Neural crest cell (in vitro differentiated cells): Measurements from ENCODE around the gene MACO1. TPM values are rescaled to one million over a fixed set of nuclear protein-coding genes. Genes with fewer than 3 reads are reported as not detected.

Experiments
- DNase-seq: peaks from one replicate; pipeline ENCODE4 v3.0.0; 2021; ENCODE audit warnings: low read depth, mixed read lengths, low spot score
- H3K27ac Mint-ChIP-seq: one replicate; pipeline ENCODE4 v1.8.0; 2021; ENCODE audit warnings: mild to moderate bottlenecking, mixed read lengths; ENCODE audit not compliant: unreplicated experiment
- H3K27me3 Mint-ChIP-seq: 2 replicates; pipeline ENCODE4 v1.8.0; 2021; ENCODE audit warnings: low read depth, mild to moderate bottlenecking, mixed read lengths
- H3K36me3 Mint-ChIP-seq: 2 replicates; pipeline ENCODE4 v1.8.0; 2021; ENCODE audit warnings: low read depth, mild to moderate bottlenecking, mixed read lengths
- H3K4me1 Mint-ChIP-seq: 2 replicates; pipeline ENCODE4 v1.8.0; 2021; ENCODE audit warnings: mixed read lengths
- H3K4me3 Mint-ChIP-seq: one replicate; pipeline ENCODE4 v1.8.0; 2021; ENCODE audit warnings: mild to moderate bottlenecking, mixed read lengths
- H3K9me3 Mint-ChIP-seq: 2 replicates; pipeline ENCODE4 v1.8.0; 2021; ENCODE audit warnings: mixed read lengths
- total RNA-seq: library from RNA; stranded (reverse); gene quantifications from 2 replicates; pipeline ENCODE4 v1.2.1, GENCODE V29; 2021
- TF ChIP-seq, protein P1 (sequence below): fragments of 200-600 bp; sonication (generic); conservative IDR thresholded peaks from 2 replicates; pipeline ENCODE4 v1.5.0; 2021; ENCODE audit warnings: antibody characterized with exemption, mild to moderate bottlenecking

The MACO1 gene
- total RNA-seq, 1 donor from 2014 or later, result 25.4 TPM

DNA sequence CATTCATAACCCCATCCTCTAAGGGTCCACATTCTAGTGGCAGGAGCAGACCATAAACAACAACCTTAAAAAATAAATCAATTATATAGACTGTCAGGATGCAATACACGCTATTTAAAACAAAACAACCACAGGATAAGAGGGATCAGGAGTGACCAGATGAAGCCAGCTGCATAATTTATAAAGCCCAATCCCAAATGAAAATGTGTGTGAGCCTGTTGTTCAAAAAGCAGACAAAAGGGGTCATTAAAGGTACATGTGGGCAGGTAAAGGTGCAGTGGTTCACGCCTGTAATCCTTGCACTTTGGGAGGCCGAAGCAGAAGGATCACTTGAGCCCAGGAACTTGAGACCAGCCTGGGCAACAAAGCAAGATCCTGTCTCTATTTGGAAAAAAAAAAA, 102.3 kb downstream of the MACO1 start:
- Mint-ChIP-seq H3K27ac (no peak overlapping the region), H3K27me3 (no peaks in the 10 kb centered on the region), H3K9me3 (peaks cover 3% of the 10 kb centered on the region), H3K4me1 (peaks cover 15% of the 10 kb centered on the region), H3K4me3 (no peak overlapping the region), H3K36me3 (no peaks in the 10 kb centered on the region)
- DNase-seq, result no peak
- TF ChIP-seq, protein P1, sequence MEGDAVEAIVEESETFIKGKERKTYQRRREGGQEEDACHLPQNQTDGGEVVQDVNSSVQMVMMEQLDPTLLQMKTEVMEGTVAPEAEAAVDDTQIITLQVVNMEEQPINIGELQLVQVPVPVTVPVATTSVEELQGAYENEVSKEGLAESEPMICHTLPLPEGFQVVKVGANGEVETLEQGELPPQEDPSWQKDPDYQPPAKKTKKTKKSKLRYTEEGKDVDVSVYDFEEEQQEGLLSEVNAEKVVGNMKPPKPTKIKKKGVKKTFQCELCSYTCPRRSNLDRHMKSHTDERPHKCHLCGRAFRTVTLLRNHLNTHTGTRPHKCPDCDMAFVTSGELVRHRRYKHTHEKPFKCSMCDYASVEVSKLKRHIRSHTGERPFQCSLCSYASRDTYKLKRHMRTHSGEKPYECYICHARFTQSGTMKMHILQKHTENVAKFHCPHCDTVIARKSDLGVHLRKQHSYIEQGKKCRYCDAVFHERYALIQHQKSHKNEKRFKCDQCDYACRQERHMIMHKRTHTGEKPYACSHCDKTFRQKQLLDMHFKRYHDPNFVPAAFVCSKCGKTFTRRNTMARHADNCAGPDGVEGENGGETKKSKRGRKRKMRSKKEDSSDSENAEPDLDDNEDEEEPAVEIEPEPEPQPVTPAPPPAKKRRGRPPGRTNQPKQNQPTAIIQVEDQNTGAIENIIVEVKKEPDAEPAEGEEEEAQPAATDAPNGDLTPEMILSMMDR, result no peak

GRCh38 chr1:25533775-25534409, 103.2 kb downstream of the MACO1 start:
- Mint-ChIP-seq H3K4me3 (no peak overlapping the region), H3K36me3 (no peaks in the 10 kb centered on the region), H3K4me1 (peaks cover 22% of the 10 kb centered on the region), H3K9me3 (peaks cover 3% of the 10 kb centered on the region), H3K27me3 (no peaks in the 10 kb centered on the region), H3K27ac (no peak overlapping the region)
- TF ChIP-seq, protein P1, result no peak
- DNase-seq, result no peak

DNA sequence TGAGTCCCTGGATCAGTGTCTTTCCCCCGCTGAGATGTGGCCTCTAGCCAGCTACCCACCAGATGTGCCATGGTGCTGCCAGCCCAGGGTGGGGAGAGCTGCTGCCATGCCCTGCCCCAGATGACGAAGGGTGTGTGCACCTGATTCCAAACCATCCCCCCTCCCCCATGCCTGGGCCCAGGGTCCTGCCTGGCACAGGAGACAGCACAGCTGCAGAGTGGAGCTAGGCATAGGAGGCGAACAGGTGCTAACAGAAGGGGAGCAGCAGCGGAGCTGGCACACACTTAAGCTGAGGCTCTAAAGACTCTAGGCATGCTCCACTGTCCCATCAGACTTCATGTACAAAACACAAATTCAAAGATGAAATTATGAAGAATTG, 103.7 kb downstream of the MACO1 start:
- Mint-ChIP-seq H3K27me3 (no peaks in the 10 kb centered on the region), H3K4me3 (no peak overlapping the region), H3K27ac (no peak overlapping the region), H3K36me3 (no peaks in the 10 kb centered on the region), H3K9me3 (no peaks in the 10 kb centered on the region), H3K4me1 (peaks cover 18% of the 10 kb centered on the region)
- no peak for DNase-seq
- TF ChIP-seq, protein P1, result no peak

DNA sequence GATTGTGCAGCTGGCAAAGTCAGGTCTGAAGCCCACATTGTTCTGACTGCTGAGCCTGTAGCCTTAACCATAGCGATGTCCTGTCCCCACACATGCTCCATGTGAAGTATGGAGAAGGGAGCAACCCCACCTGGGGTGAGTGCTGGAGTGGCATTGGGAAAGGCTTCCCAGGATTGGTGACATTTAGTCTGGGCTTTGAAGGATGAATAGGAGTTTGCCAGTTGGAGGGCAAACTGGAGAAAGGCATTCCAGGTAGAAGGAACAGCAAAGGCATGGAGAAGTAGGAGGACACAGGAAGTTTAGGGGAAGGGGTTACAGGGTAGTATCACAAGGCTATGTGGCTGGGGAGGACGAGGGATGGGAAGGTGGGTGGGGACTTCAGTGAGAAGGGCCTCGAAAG, 105.4 kb downstream of the MACO1 start:
- Mint-ChIP-seq H3K4me3 (no peak overlapping the region), H3K36me3 (no peaks in the 10 kb centered on the region), H3K9me3 (no peaks in the 10 kb centered on the region), H3K4me1 (peaks cover 18% of the 10 kb centered on the region), H3K27me3 (no peaks in the 10 kb centered on the region), H3K27ac (no peak overlapping the region)
- no peak for DNase-seq
- TF ChIP-seq, protein P1, result no peak

DNA sequence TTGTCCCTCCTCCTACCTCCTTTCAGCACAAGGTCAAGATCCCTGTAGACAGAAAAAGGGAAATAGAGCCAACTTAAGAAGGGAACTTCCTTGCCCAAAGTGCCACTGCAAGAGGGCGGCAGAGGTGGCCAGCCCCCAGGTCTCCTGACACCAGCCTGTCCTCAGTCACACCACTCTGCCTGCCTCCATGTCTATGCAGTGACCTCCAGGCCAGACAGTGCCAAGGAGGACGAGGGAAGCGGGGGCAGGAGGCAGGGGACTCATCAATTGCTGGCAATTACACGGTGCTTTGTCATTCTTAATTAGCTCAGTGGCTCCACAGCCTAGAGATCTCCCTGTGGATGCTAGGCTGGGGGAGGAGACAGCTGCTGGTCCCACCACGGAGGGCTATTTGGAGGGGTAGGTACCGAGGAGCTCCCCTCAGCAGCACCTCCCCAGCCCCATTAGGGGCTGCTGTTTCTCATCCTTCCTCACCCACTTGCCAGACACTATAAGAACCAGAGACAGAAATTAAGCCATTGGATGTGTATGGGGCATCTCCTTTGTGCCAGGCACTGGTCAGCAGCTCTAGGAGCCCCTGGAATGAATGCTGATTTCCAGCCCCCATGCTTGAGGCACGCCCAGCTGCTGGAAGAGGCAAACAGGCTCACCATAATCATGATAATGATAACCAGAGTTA, 106.6 kb downstream of the MACO1 start:
- H3K27ac Mint-ChIP-seq, result no peak overlapping the region
- peaks cover 21% of the 10 kb centered on the region for H3K4me1 Mint-ChIP-seq
- H3K27me3 Mint-ChIP-seq, result no peaks in the 10 kb centered on the region
- DNase-seq, result no peak
- TF ChIP-seq, protein P1, result no peak
- H3K36me3 Mint-ChIP-seq, result no peaks in the 10 kb centered on the region
- no peaks in the 10 kb centered on the region for H3K9me3 Mint-ChIP-seq
- no peak overlapping the region for H3K4me3 Mint-ChIP-seq
